HepG2 (cell line): Measurements from ENCODE around the gene PTF1A. TPM values are rescaled to one million over a fixed set of nuclear protein-coding genes. Genes with fewer than 3 reads are reported as not detected.

Source experiments
- ASH2L ChIP-seq: fragments of 300-600, 200-600 bp; sonication (generic); IDR thresholded peaks from 2 replicates; pipeline ENCODE4 v1.7.0; 2017; ENCODE audit warnings: low read depth, mild to moderate bottlenecking, moderate library complexity, mixed read lengths, low read length; ENCODE audit not compliant: insufficient read length
- EEA1 ChIP-seq: sonication (generic); formaldehyde crosslinking; IDR thresholded peaks from 2 replicates; pipeline ENCODE4 v1.5.1; 2020; ENCODE audit warnings: mild to moderate bottlenecking, missing genetic modification reagents, borderline replicate concordance
- FOXJ3 ChIP-seq: sonication (generic); formaldehyde crosslinking; IDR thresholded peaks from 2 replicates; pipeline ENCODE4 v1.4.0; 2020; ENCODE audit warnings: missing genetic modification reagents, mild to moderate bottlenecking, borderline replicate concordance
- GPBP1L1 ChIP-seq: sonication (generic); formaldehyde crosslinking; IDR thresholded peaks from 2 replicates; pipeline ENCODE4 v1.5.0; 2020; ENCODE audit warnings: mild to moderate bottlenecking, missing genetic modification reagents
- ISL2 ChIP-seq: sonication (generic); formaldehyde crosslinking; IDR thresholded peaks from 2 replicates; pipeline ENCODE4 v1.5.0; 2020; ENCODE audit warnings: missing genetic modification reagents
- ISX ChIP-seq: sonication (generic); formaldehyde crosslinking; conservative IDR thresholded peaks from 2 replicates; pipeline ENCODE4 v1.5.0; 2020; ENCODE audit warnings: missing genetic modification reagents
- MAZ ChIP-seq, 2 experiments: sonication (generic) in 1 of 2; formaldehyde crosslinking in 1 of 2; IDR thresholded peaks; 2 replicates each; pipeline versions ENCODE4 v1.5.0 to v1.6.1; 2012 to 2020; ENCODE audit warnings: low read depth in 2 of 2, mild to moderate bottlenecking in 2 of 2, borderline replicate concordance in 1 of 2, improper control_type of control experiment in 1 of 2, low read length in 1 of 2, missing genetic modification reagents in 1 of 2, moderate library complexity in 1 of 2
- MED8 ChIP-seq: sonication (generic); formaldehyde crosslinking; IDR thresholded peaks from 2 replicates; pipeline ENCODE4 v1.8.1; 2023; ENCODE audit warnings: mild to moderate bottlenecking, missing genetic modification reagents; ENCODE audit not compliant: insufficient replicate concordance
- NCOA1 ChIP-seq: sonication (generic); formaldehyde crosslinking; IDR thresholded peaks from 2 replicates; pipeline ENCODE4 v1.9.0; 2021; ENCODE audit warnings: missing genetic modification reagents
- POLR2AphosphoS5 ChIP-seq: IDR thresholded peaks from 2 replicates; pipeline ENCODE4 v1.6.1; 2012; ENCODE audit warnings: low read depth, low read length
- PRDM4 ChIP-seq: sonication (generic); formaldehyde crosslinking; IDR thresholded peaks from 2 replicates; pipeline ENCODE4 v1.9.0; 2021; ENCODE audit warnings: missing genetic modification reagents, borderline replicate concordance
- RFX1 ChIP-seq: fragments of 450-650 bp; IDR thresholded peaks from 2 replicates; pipeline ENCODE4 v1.6.1; 2017
- SIN3A ChIP-seq: IDR thresholded peaks from 2 replicates; pipeline ENCODE4 v1.6.1; 2011; ENCODE audit warnings: low read depth, mild to moderate bottlenecking, control low read depth, low read length, borderline replicate concordance
- SMYD3 ChIP-seq: sonication (generic); formaldehyde crosslinking; IDR thresholded peaks from 2 replicates; pipeline ENCODE4 v1.8.1; 2023; ENCODE audit warnings: mild to moderate bottlenecking, missing genetic modification reagents
- SRSF4 ChIP-seq: fragments of 200-400 bp; formaldehyde crosslinking; IDR thresholded peaks from one replicate; pipeline ENCODE4 v1.6.1; 2018; ENCODE audit warnings: mild to moderate bottlenecking, low read depth, low read length, moderate library complexity; ENCODE audit not compliant: poor library complexity, severe bottlenecking
- U2AF1 ChIP-seq: fragments of 200-400 bp; formaldehyde crosslinking; optimal IDR thresholded peaks from 2 replicates; pipeline ENCODE3; 2017; ENCODE audit warnings: mild to moderate bottlenecking, low read depth, low read length
- ZFAT ChIP-seq: sonication (generic); formaldehyde crosslinking; conservative IDR thresholded peaks from 2 replicates; pipeline ENCODE4 v1.8.1; 2023; ENCODE audit warnings: missing genetic modification reagents, inconsistent platforms
- ZNF292 ChIP-seq: sonication (generic); formaldehyde crosslinking; IDR thresholded peaks from 2 replicates; pipeline ENCODE4 v1.8.1; 2022; ENCODE audit warnings: mild to moderate bottlenecking, low read depth, missing genetic modification reagents, borderline replicate concordance
- ZNF530 ChIP-seq: sonication (generic); formaldehyde crosslinking; IDR thresholded peaks from 2 replicates; pipeline ENCODE4 v1.5.0; 2020; ENCODE audit warnings: low read depth, mild to moderate bottlenecking, missing genetic modification reagents
- ZNF646 ChIP-seq: sonication (generic); formaldehyde crosslinking; IDR thresholded peaks from 2 replicates; pipeline ENCODE4 v1.9.0; 2021; ENCODE audit warnings: mild to moderate bottlenecking, missing genetic modification reagents
- polyA plus RNA-seq, 8 experiments: library from polyadenylated mRNA; depleted of rRNA in 3 of 8; stranded (reverse) in 7 of 8; unstranded in 1 of 8; fragments of >200 nt; fragmentation: Illumina TruSeq in 4 of 8; extraction: Trizol in 4 of 8; gene quantifications; 2 replicates each; pipeline versions ENCODE4 v1.2.1 to v1.2.3, GENCODE V29; 2011 to 2016; ENCODE audit warnings: low read depth in 4 of 8, missing spikeins in 1 of 8, mixed read lengths in 1 of 8; ENCODE audit not compliant: insufficient read depth in 1 of 8
- total RNA-seq, 5 experiments: library from RNA; depleted of rRNA; stranded (reverse); fragments of >200 nt; fragmentation: Illumina TruSeq; extraction: Trizol; gene quantifications; 2 replicates each; pipeline ENCODE4 v1.2.3, GENCODE V29; 2016; ENCODE audit warnings: low read depth in 1 of 5

PTF1A gene
- total and polyA plus RNA-seq, 2 of the 13 experiments (the other 11 are each of a cell fraction or from before 2014, with no cell fraction given), result not detected

DNA sequence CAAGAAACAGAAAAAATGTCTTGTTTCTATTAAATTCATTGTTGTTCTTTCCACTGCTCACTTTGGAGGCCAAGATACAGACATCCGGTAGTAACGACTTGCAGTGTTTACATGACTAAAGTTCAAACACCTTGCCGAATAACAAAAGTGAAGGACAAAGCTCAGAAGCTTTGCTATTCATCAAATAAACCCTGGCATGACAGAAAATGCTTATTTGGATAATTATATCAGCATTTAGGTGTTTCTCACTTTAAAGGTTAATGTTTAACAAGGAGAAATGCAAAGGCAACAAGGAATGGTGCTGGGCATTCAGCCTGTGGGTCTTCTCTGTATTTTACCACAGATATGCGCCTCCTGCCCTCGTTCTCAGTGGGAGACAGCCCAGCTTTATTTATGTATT is 5.4 kb upstream of the PTF1A start (continued):
- TF ChIP-seq MAZ (IDR thresholded peaks at IDR 0.05; ENCODE audit: borderline replicate concordance, low read depth, low read length) (no peak), MAZ (CRISPR knock-in tag; IDR thresholded peaks at IDR 0.05; ENCODE audit: low read depth) (no peak), PRDM4 (CRISPR knock-in tag) (no peak), NCOA1 (CRISPR knock-in tag) (no peak), MED8 (CRISPR knock-in tag) (no peak), ASH2L (peak; percentile 38), ISL2 (CRISPR knock-in tag) (peak; percentile 82), SIN3A (no peak), ZNF646 (CRISPR knock-in tag) (no peak), RFX1 (no peak), SMYD3 (CRISPR knock-in tag) (no peak), POLR2AphosphoS5 (no peak), EEA1 (CRISPR knock-in tag) (no peak), ZNF530 (CRISPR knock-in tag) (no peak), FOXJ3 (CRISPR knock-in tag) (peak; percentile 84; the same call in 1 of the 2 replicates), ISX (CRISPR knock-in tag) (no peak), U2AF1 (no peak), GPBP1L1 (CRISPR knock-in tag) (no peak), ZFAT (CRISPR knock-in tag) (no peak), SRSF4 (no peak), ZNF292 (CRISPR knock-in tag) (no peak)
